Measurements from ENCODE around the gene TRIO. TPM values are rescaled to one million over a fixed set of nuclear protein-coding genes. Genes with fewer than 3 reads are reported as not detected.

Gene TRIO
- polyA plus RNA-seq, 3 donors = 1.7 to 45.8 (median 2.1) TPM

DNA sequence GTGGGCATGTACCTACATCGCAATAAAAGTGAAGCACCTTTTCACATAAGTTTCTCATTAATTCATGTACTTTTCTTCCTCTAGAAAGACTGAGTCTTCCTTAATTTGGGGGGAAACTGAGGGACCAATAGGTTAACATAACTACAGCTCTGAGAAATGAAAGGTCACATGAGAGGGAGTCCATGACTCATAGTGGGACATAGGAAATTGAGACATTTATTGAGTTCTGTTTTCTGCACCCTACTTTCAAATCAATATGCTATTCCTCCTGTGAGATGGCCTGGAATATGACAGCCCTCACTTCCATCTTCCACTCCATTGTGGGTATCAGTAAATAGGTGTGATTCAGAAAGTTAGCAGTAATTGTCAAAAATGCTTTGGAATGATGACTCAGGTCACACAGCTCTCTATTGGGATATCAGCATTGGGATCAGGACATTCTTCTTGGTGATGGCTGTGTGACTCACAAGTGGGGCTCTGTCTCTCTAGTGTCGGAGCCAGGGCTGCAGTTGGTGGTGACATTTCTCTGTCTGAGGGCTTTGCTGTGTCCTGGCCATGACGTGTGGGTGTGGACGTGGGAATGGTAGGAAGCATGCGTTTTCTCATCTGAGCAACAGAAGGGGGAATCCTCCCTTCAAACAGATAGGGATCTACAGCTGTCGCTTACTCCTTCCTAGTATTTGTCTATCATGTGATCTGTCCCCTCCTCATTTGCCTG lies 125.0 kb downstream of the TRIO start:
- peaks cover 0 to 2% (median 1%) of the 10 kb centered on the region in 3 donors for H3K27me3 Mint-ChIP-seq (ENCODE audit: low read depth in 3 of 3)
- no peaks in the 10 kb centered on the region for H3K27me3 ChIP-seq (ENCODE audit: control insufficient read depth in 2 of 2, insufficient read depth in 2 of 2, low read length in 2 of 2)
- no peak for TF ChIP-seq CTCF (IDR thresholded peaks at IDR 0.05)
- H3K36me3 Mint-ChIP-seq = peaks cover 5 to 11% of the 10 kb centered on the region in 2 donors
- H3K9ac ChIP-seq (ENCODE audit: insufficient read depth, low read length, poor library complexity, severe bottlenecking) = no peak overlapping the region
- peak overlapping the region in 1 of 2 donors; percentile 29 for H3K27ac ChIP-seq (ENCODE audit: low read depth in 1 of 2, low read length in 2 of 2)
- peaks cover 19 to 28% of the 10 kb centered on the region in 2 donors for H3K4me1 ChIP-seq (ENCODE audit: control insufficient read depth in 1 of 2, insufficient read depth in 2 of 2, low read length in 2 of 2)
- no peaks in the 10 kb centered on the region for H3K9me3 ChIP-seq (replicated peaks in 1 of 2; ENCODE audit: control insufficient read depth in 1 of 2, insufficient read depth in 1 of 2, low read length in 2 of 2)
- intact Hi-C loops (cut with micrococcal nuclease) = no loop called here
- H3K4me2 ChIP-seq (replicated peaks; ENCODE audit: extremely low read depth, low read length, poor library complexity, severe bottlenecking) = no peak overlapping the region
- WGBS (ENCODE audit: insufficient coverage) = 20% methylated on average over 1 of the region's 6 CpGs
- H3K4me3 ChIP-seq (replicated peaks in 1 of 3; ENCODE audit: low read depth in 2 of 3, low read length in 3 of 3) = no peak overlapping the region
- H3K36me3 ChIP-seq (replicated peaks in 1 of 2; ENCODE audit: control insufficient read depth in 1 of 2, insufficient read depth in 2 of 2, low read length in 2 of 2) = peaks cover 4 to 13% of the 10 kb centered on the region in 2 donors
- peak; percentile 42 to 82 (median 52) for DNase-seq
- peak overlapping the region in 6 of 7 donors; percentile 23 to 77 (median 49) for H3K27ac Mint-ChIP-seq
- peaks cover 71% of the 10 kb centered on the region for H4K20me1 ChIP-seq (ENCODE audit: insufficient read depth, low read length)
- H2AFZ ChIP-seq (ENCODE audit: insufficient read depth, low read depth, low read length, poor library complexity, severe bottlenecking) = no peak overlapping the region
- no peak overlapping the region for H3K4me3 Mint-ChIP-seq
- H3K4me1 Mint-ChIP-seq = peaks cover 26% of the 10 kb centered on the region
- H3K79me2 ChIP-seq (ENCODE audit: insufficient read depth, low read length) = peaks cover 65% of the 10 kb centered on the region
- no peaks in the 10 kb centered on the region for H3K9me3 Mint-ChIP-seq

- H3K27ac ChIP-seq (ENCODE audit: low read depth in 1 of 2, low read length in 2 of 2) = peak overlapping the region in 1 of 2 donors; percentile 29
- intact Hi-C loops (cut with micrococcal nuclease) = no loop called here
- no peak overlapping the region for H3K4me2 ChIP-seq (replicated peaks; ENCODE audit: extremely low read depth, low read length, poor library complexity, severe bottlenecking)
Measured at GRCh38 chr5:14268738-14269137, 125.6 kb downstream of the TRIO start.

More at GRCh38 chr5:14268738-14269137, 125.6 kb downstream of the TRIO start:
- Histone ChIP-seq H3K79me2 (ENCODE audit: insufficient read depth, low read length) (peaks cover 59% of the 10 kb centered on the region), H2AFZ (ENCODE audit: insufficient read depth, low read depth, low read length, poor library complexity, severe bottlenecking) (no peak overlapping the region), H4K20me1 (ENCODE audit: insufficient read depth, low read length) (peaks cover 65% of the 10 kb centered on the region), H3K9ac (ENCODE audit: insufficient read depth, low read length, poor library complexity, severe bottlenecking) (no peak overlapping the region), H3K4me3 (replicated peaks in 1 of 3; ENCODE audit: low read depth in 2 of 3, low read length in 3 of 3) (no peak overlapping the region), H3K4me1 (ENCODE audit: control insufficient read depth in 1 of 2, insufficient read depth in 2 of 2, low read length in 2 of 2) (peaks cover 19 to 28% of the 10 kb centered on the region in 2 donors), H3K27me3 (ENCODE audit: control insufficient read depth in 2 of 2, insufficient read depth in 2 of 2, low read length in 2 of 2) (no peaks in the 10 kb centered on the region), H3K36me3 (replicated peaks in 1 of 2; ENCODE audit: control insufficient read depth in 1 of 2, insufficient read depth in 2 of 2, low read length in 2 of 2) (peaks cover 4 to 13% of the 10 kb centered on the region in 2 donors), H3K9me3 (replicated peaks in 1 of 2; ENCODE audit: control insufficient read depth in 1 of 2, insufficient read depth in 1 of 2, low read length in 2 of 2) (no peaks in the 10 kb centered on the region)
- Mint-ChIP-seq H3K27ac (peak overlapping the region in 4 of 7 donors; percentile 26 to 51 (median 35)), H3K27me3 (ENCODE audit: low read depth in 3 of 3) (peaks cover 0 to 2% (median 1%) of the 10 kb centered on the region in 3 donors), H3K9me3 (no peaks in the 10 kb centered on the region), H3K4me1 (peaks cover 26% of the 10 kb centered on the region), H3K4me3 (no peak overlapping the region), H3K36me3 (peaks cover 5 to 11% of the 10 kb centered on the region in 2 donors)
- no peak for TF ChIP-seq CTCF (IDR thresholded peaks at IDR 0.05)
- no peak for DNase-seq
- 78% methylated on average over 5 of the region's 5 CpGs for WGBS (ENCODE audit: insufficient coverage)

Measured in CD14-positive monocyte (primary cell).